Neural cell (in vitro differentiated cells): ENCODE data around the gene CAPRIN1. TPM values are rescaled to one million over a fixed set of nuclear protein-coding genes. Genes with fewer than 3 reads are reported as not detected.

Source experiments
- H2AFZ ChIP-seq: fragments of 200-600, 300-800 bp; sonication (generic), shearing (Covaris generic); 2 replicates; pipeline ENCODE4 v1.6.0; 2014; ENCODE audit warnings: low read depth, mild to moderate bottlenecking, antibody characterized with exemption, low read length, moderate library complexity
- H3F3A ChIP-seq: fragments of 200-600 bp; shearing (Covaris generic); 2 replicates; pipeline ENCODE4 v1.6.1; 2016; ENCODE audit warnings: mild to moderate bottlenecking, moderate library complexity, mixed read lengths, antibody characterized with exemption, low read length; ENCODE audit not compliant: insufficient read depth, poor library complexity, severe bottlenecking
- H3K27ac ChIP-seq: fragments of 200-600, 300-800 bp; sonication (generic), shearing (Covaris generic); 2 replicates; pipeline ENCODE4 v1.5.1; 2014; ENCODE audit warnings: mild to moderate bottlenecking, low read length, moderate library complexity
- H3K27me3 ChIP-seq: fragments of 300-800, 200-600 bp; sonication (generic), shearing (Covaris generic); 2 replicates; pipeline ENCODE4 v1.6.0; 2014; ENCODE audit warnings: mild to moderate bottlenecking, low read depth, low read length, moderate library complexity; ENCODE audit not compliant: insufficient read depth
- H3K36me3 ChIP-seq: fragments of 300-800, 200-600 bp; sonication (generic), shearing (Covaris generic); 2 replicates; pipeline ENCODE4 v1.5.1; 2014; ENCODE audit warnings: mild to moderate bottlenecking, antibody characterized with exemption, low read length, moderate library complexity; ENCODE audit not compliant: insufficient read depth
- H3K4me2 ChIP-seq: fragments of 300-800, 200-600 bp; sonication (generic), shearing (Covaris generic); 2 replicates; pipeline ENCODE4 v1.6.0; 2014; ENCODE audit warnings: mild to moderate bottlenecking, low read length
- H3K4me3 ChIP-seq: fragments of 300-800, 200-600 bp; sonication (generic), shearing (Covaris generic); 2 replicates; pipeline ENCODE4 v1.5.1; 2014; ENCODE audit warnings: mild to moderate bottlenecking, low read length, moderate library complexity
- H3K79me2 ChIP-seq: fragments of 200-600 bp; shearing (Covaris generic); replicated peaks from 2 replicates; pipeline ENCODE4 v1.6.0; 2014; ENCODE audit warnings: mild to moderate bottlenecking, low read length, moderate library complexity; ENCODE audit not compliant: insufficient read depth
- H3K9ac ChIP-seq: fragments of 300-800, 200-600 bp; sonication (generic), shearing (Covaris generic); 2 replicates; pipeline ENCODE4 v1.6.1; 2016; ENCODE audit warnings: mild to moderate bottlenecking, low read length, mixed read lengths
- H3K9me2 ChIP-seq: fragments of 200-600 bp; shearing (Covaris generic); 2 replicates; pipeline ENCODE4 v1.6.1; 2016; ENCODE audit warnings: mild to moderate bottlenecking, low read length, mixed read lengths; ENCODE audit not compliant: insufficient read depth
- H3K9me3 ChIP-seq: fragments of 200-600, 300-800 bp; sonication (generic), shearing (Covaris generic); 2 replicates; pipeline ENCODE4 v1.6.1; 2016; ENCODE audit warnings: mild to moderate bottlenecking, mixed run types, low read length, moderate library complexity, mixed read lengths
- H4K20me1 ChIP-seq: fragments of 200-600 bp; shearing (Covaris generic); 2 replicates; pipeline ENCODE4 v1.6.1; 2016; ENCODE audit warnings: mild to moderate bottlenecking, mixed run types; ENCODE audit not compliant: insufficient read depth
- CTCF ChIP-seq: fragments of 450-650 bp; IDR thresholded peaks from 2 replicates; pipeline ENCODE4 v1.5.1; 2014; ENCODE audit warnings: antibody characterized with exemption, mild to moderate bottlenecking, moderate library complexity; ENCODE audit not compliant: poor library complexity, severe bottlenecking
- EP300 ChIP-seq: fragments of 450-650 bp; conservative IDR thresholded peaks from 2 replicates; pipeline ENCODE4 v1.6.1; 2014; ENCODE audit warnings: antibody characterized with exemption, mild to moderate bottlenecking, moderate library complexity; ENCODE audit not compliant: poor library complexity, severe bottlenecking
- EZH2 ChIP-seq: fragments of 200-600, 300-800 bp; shearing (Covaris generic), sonication (generic); IDR thresholded peaks from 2 replicates; pipeline ENCODE4 v1.6.1; 2014; ENCODE audit warnings: antibody characterized with exemption, low read length, borderline replicate concordance, mild to moderate bottlenecking; ENCODE audit not compliant: insufficient read depth, poor library complexity, severe bottlenecking
- MXI1 ChIP-seq: fragments of 450-650 bp; conservative IDR thresholded peaks from 2 replicates; pipeline ENCODE4 v1.6.1; 2014; ENCODE audit warnings: antibody characterized with exemption, mild to moderate bottlenecking; ENCODE audit not compliant: poor library complexity, severe bottlenecking
- POLR2AphosphoS5 ChIP-seq: IDR thresholded peaks from 2 replicates; pipeline ENCODE4 v1.6.1; 2012
- RAD21 ChIP-seq: fragments of 450-650 bp; conservative IDR thresholded peaks from 2 replicates; pipeline ENCODE4 v1.6.1; 2014; ENCODE audit warnings: antibody characterized with exemption, mild to moderate bottlenecking, moderate library complexity
- REST ChIP-seq: IDR thresholded peaks from 2 replicates; pipeline ENCODE4 v1.6.1; 2012; ENCODE audit warnings: borderline replicate concordance
- SMC3 ChIP-seq: fragments of 450-650 bp; conservative IDR thresholded peaks from 2 replicates; pipeline ENCODE4 v1.6.1; 2014; ENCODE audit warnings: antibody characterized with exemption, mild to moderate bottlenecking, moderate library complexity; ENCODE audit not compliant: poor library complexity
- TAF1 ChIP-seq: IDR thresholded peaks from 2 replicates; pipeline ENCODE4 v1.6.1; 2012; ENCODE audit warnings: low read depth
- polyA plus RNA-seq: library from polyadenylated mRNA; depleted of rRNA; stranded (reverse); fragments of >200 nt; gene quantifications from 2 replicates; pipeline ENCODE4 v1.2.3, GENCODE V29; 2014

CAPRIN1 gene
- polyA plus RNA-seq, 1 donor from 2014 or later = 256 TPM

- H3K27ac ChIP-seq = no peak overlapping the region
- no peaks in the 10 kb centered on the region for H3K27me3 ChIP-seq
- TF ChIP-seq RAD21 = no peak
- no peak overlapping the region for H3K4me2 ChIP-seq
- H3K36me3 ChIP-seq = peaks cover 14% of the 10 kb centered on the region
- no peaks in the 10 kb centered on the region for H3F3A ChIP-seq
- no peaks in the 10 kb centered on the region for H3K9me2 ChIP-seq
- H3K79me2 ChIP-seq = no peaks in the 10 kb centered on the region
- H3K4me3 ChIP-seq = no peak overlapping the region
- H3K9ac ChIP-seq = no peak overlapping the region
- no peak overlapping the region for H2AFZ ChIP-seq
- H3K9me3 ChIP-seq = no peaks in the 10 kb centered on the region
- no peaks in the 10 kb centered on the region for H4K20me1 ChIP-seq
These were observed 91.5 kb downstream of the CAPRIN1 start for GRCh38 chr11:34143048-34143447.

- no peak overlapping the region for H3K4me3 ChIP-seq
- H3K9me2 ChIP-seq = no peaks in the 10 kb centered on the region
- H3K36me3 ChIP-seq = peaks cover 14% of the 10 kb centered on the region
- no peaks in the 10 kb centered on the region for H3F3A ChIP-seq
- H3K9me3 ChIP-seq = no peaks in the 10 kb centered on the region
- H3K27ac ChIP-seq = no peak overlapping the region
- no peaks in the 10 kb centered on the region for H4K20me1 ChIP-seq
- H3K9ac ChIP-seq = no peak overlapping the region
- no peaks in the 10 kb centered on the region for H3K79me2 ChIP-seq
- TF ChIP-seq POLR2AphosphoS5 (no peak), RAD21 (no peak), EP300 (no peak), MXI1 (no peak), SMC3 (no peak), TAF1 (no peak), CTCF (no peak), EZH2 (no peak), REST (no peak)
- no peak overlapping the region for H3K4me2 ChIP-seq
- no peaks in the 10 kb centered on the region for H3K27me3 ChIP-seq
- H2AFZ ChIP-seq = no peak overlapping the region
These were observed 93.5 kb downstream of the CAPRIN1 start for GRCh38 chr11:34145073-34145472.

GRCh38 chr11:34145847-34146381 lies 94.4 kb downstream of the CAPRIN1 start:
- Histone ChIP-seq H3K9me2 (no peaks in the 10 kb centered on the region), H3K27ac (no peak overlapping the region), H3K4me3 (no peak overlapping the region), H2AFZ (no peak overlapping the region), H3F3A (no peaks in the 10 kb centered on the region), H3K79me2 (no peaks in the 10 kb centered on the region), H3K9ac (no peak overlapping the region), H3K36me3 (peaks cover 14% of the 10 kb centered on the region), H3K4me2 (no peak overlapping the region), H4K20me1 (no peaks in the 10 kb centered on the region), H3K9me3 (no peaks in the 10 kb centered on the region), H3K27me3 (no peaks in the 10 kb centered on the region)
- TF ChIP-seq EP300 (no peak), REST (no peak), TAF1 (no peak), MXI1 (no peak), CTCF (no peak), RAD21 (no peak), POLR2AphosphoS5 (no peak), EZH2 (no peak), SMC3 (no peak)
